ENCODE data around the gene MAP3K2. TPM values are rescaled to one million over a fixed set of nuclear protein-coding genes. Genes with fewer than 3 reads are reported as not detected.
A peak's percentile ranks its signal among the peaks of the same experiment; 100 is the strongest.

Gene MAP3K2
- total RNA-seq, 1 donor from 2014 or later, result 62.2 TPM

GRCh38 chr2:127365211-127365643 lies 22.5 kb downstream of the MAP3K2 start:
- Mint-ChIP-seq H3K36me3 (ENCODE audit: low read depth, unreplicated experiment) (peaks cover 4% of the 10 kb centered on the region), H3K9me3 (ENCODE audit: unreplicated experiment) (peaks cover 3% of the 10 kb centered on the region), H3K4me3 (ENCODE audit: unreplicated experiment) (no peak overlapping the region), H3K27ac (ENCODE audit: unreplicated experiment) (no peak overlapping the region), H3K4me1 (ENCODE audit: low read depth, unreplicated experiment) (peaks cover 21% of the 10 kb centered on the region), H3K27me3 (ENCODE audit: low read depth, unreplicated experiment) (no peaks in the 10 kb centered on the region)
- Histone ChIP-seq H3K27ac (ENCODE audit: low read depth, low read length) (no peak overlapping the region), H2AFZ (ENCODE audit: low read depth, low read length) (no peak overlapping the region), H4K20me1 (ENCODE audit: insufficient read depth, low read length) (peaks cover 73% of the 10 kb centered on the region), H3K4me2 (ENCODE audit: low read length) (no peak overlapping the region), H3K36me3 (ENCODE audit: insufficient read depth, low read length) (no peaks in the 10 kb centered on the region), H3K4me1 (ENCODE audit: insufficient read depth, low read length) (no peaks in the 10 kb centered on the region), H3K27me3 (ENCODE audit: insufficient read depth, low read length) (no peaks in the 10 kb centered on the region), H3K79me2 (ENCODE audit: insufficient read depth, low read length) (peaks cover 93% of the 10 kb centered on the region), H3K9ac (ENCODE audit: low read length) (no peak overlapping the region), H3K4me3 (ENCODE audit: insufficient read depth, low read depth, low read length) (no peak overlapping the region), H3K9me3 (ENCODE audit: insufficient read depth, low read depth, low read length) (peaks cover 2% of the 10 kb centered on the region)
- FAIRE-seq (no peak), DNase-seq (ENCODE audit: low read depth) (no peak)
- TF ChIP-seq EZH2 (IDR thresholded peaks at IDR 0.05; ENCODE audit: insufficient read depth, low read length), result no peak
- TF ChIP-seq CTCF (IDR thresholded peaks at IDR 0.05; ENCODE audit: insufficient read depth, low read depth, low read length), result no peak

- Histone ChIP-seq H3K9ac (ENCODE audit: low read length) (no peak overlapping the region), H3K4me1 (ENCODE audit: insufficient read depth, low read length) (no peaks in the 10 kb centered on the region), H3K27ac (ENCODE audit: low read depth, low read length) (no peak overlapping the region), H3K4me2 (ENCODE audit: low read length) (no peak overlapping the region), H3K27me3 (ENCODE audit: insufficient read depth, low read length) (no peaks in the 10 kb centered on the region), H3K36me3 (ENCODE audit: insufficient read depth, low read length) (no peaks in the 10 kb centered on the region), H2AFZ (ENCODE audit: low read depth, low read length) (no peak overlapping the region), H3K4me3 (ENCODE audit: insufficient read depth, low read depth, low read length) (no peak overlapping the region), H4K20me1 (ENCODE audit: insufficient read depth, low read length) (peaks cover 78% of the 10 kb centered on the region), H3K79me2 (ENCODE audit: insufficient read depth, low read length) (peaks cover 95% of the 10 kb centered on the region), H3K9me3 (ENCODE audit: insufficient read depth, low read depth, low read length) (no peaks in the 10 kb centered on the region)
- Mint-ChIP-seq H3K36me3 (ENCODE audit: low read depth, unreplicated experiment) (peaks cover 2% of the 10 kb centered on the region), H3K27ac (ENCODE audit: unreplicated experiment) (no peak overlapping the region), H3K4me1 (ENCODE audit: low read depth, unreplicated experiment) (peaks cover 24% of the 10 kb centered on the region), H3K9me3 (ENCODE audit: unreplicated experiment) (no peaks in the 10 kb centered on the region), H3K27me3 (ENCODE audit: low read depth, unreplicated experiment) (no peaks in the 10 kb centered on the region), H3K4me3 (ENCODE audit: unreplicated experiment) (no peak overlapping the region)
- TF ChIP-seq CTCF (IDR thresholded peaks at IDR 0.05; ENCODE audit: insufficient read depth, low read depth, low read length) (no peak), EZH2 (IDR thresholded peaks at IDR 0.05; ENCODE audit: insufficient read depth, low read length) (no peak)
- FAIRE-seq (no peak), DNase-seq (ENCODE audit: low read depth) (no peak)
Observed at GRCh38 chr2:127362971-127363370, 24.8 kb downstream of the MAP3K2 start.

GRCh38 chr2:127361929-127362885 lies 25.6 kb downstream of the MAP3K2 start:
- Histone ChIP-seq H3K4me3 (ENCODE audit: insufficient read depth, low read depth, low read length) (no peak overlapping the region), H3K79me2 (ENCODE audit: insufficient read depth, low read length) (peaks cover 95% of the 10 kb centered on the region), H3K4me1 (ENCODE audit: insufficient read depth, low read length) (no peaks in the 10 kb centered on the region), H2AFZ (ENCODE audit: low read depth, low read length) (no peak overlapping the region), H3K36me3 (ENCODE audit: insufficient read depth, low read length) (no peaks in the 10 kb centered on the region), H3K27me3 (ENCODE audit: insufficient read depth, low read length) (no peaks in the 10 kb centered on the region), H3K4me2 (ENCODE audit: low read length) (peak overlapping the region; percentile 1), H3K27ac (ENCODE audit: low read depth, low read length) (no peak overlapping the region), H4K20me1 (ENCODE audit: insufficient read depth, low read length) (peaks cover 74% of the 10 kb centered on the region), H3K9me3 (ENCODE audit: insufficient read depth, low read depth, low read length) (no peaks in the 10 kb centered on the region), H3K9ac (ENCODE audit: low read length) (no peak overlapping the region)
- Mint-ChIP-seq H3K36me3 (ENCODE audit: low read depth, unreplicated experiment) (peaks cover 2% of the 10 kb centered on the region), H3K9me3 (ENCODE audit: unreplicated experiment) (no peaks in the 10 kb centered on the region), H3K27me3 (ENCODE audit: low read depth, unreplicated experiment) (no peaks in the 10 kb centered on the region), H3K4me3 (ENCODE audit: unreplicated experiment) (no peak overlapping the region), H3K4me1 (ENCODE audit: low read depth, unreplicated experiment) (peaks cover 24% of the 10 kb centered on the region), H3K27ac (ENCODE audit: unreplicated experiment) (no peak overlapping the region)
- no peak for TF ChIP-seq CTCF (IDR thresholded peaks at IDR 0.05; ENCODE audit: insufficient read depth, low read depth, low read length)
- TF ChIP-seq EZH2 (IDR thresholded peaks at IDR 0.05; ENCODE audit: insufficient read depth, low read length), result no peak
- no peak for FAIRE-seq
- peak; percentile 21 for DNase-seq (ENCODE audit: low read depth)
